ENCODE data around the gene NR2E1.

Gene NR2E1

DNA sequence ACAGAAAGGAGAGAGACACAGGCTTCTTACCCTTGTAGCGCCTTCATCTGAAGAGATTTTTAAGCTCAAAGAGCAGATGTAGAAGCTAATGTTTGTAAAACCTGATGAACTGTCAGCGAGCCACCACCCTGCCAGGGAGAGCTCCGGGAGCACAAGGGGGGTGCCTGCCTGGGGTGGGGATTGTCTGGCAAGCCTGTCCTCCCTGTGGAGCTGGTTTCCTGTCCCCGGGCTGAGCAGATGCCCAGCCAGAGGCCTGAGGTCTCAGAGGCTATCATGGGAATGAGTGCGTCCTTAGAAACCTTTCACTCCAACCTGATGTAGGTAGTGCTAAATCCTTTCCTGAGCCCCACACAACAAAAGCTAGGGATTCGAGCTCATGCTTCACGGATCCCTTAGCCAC is 41.9 kb upstream of the NR2E1 start:
- DNase-seq (ENCODE audit: low read depth), result no peak
- H3K4me3 ChIP-seq (ENCODE audit: low read depth, low read length), result no peak overlapping the region
- TF ChIP-seq, protein P1, sequence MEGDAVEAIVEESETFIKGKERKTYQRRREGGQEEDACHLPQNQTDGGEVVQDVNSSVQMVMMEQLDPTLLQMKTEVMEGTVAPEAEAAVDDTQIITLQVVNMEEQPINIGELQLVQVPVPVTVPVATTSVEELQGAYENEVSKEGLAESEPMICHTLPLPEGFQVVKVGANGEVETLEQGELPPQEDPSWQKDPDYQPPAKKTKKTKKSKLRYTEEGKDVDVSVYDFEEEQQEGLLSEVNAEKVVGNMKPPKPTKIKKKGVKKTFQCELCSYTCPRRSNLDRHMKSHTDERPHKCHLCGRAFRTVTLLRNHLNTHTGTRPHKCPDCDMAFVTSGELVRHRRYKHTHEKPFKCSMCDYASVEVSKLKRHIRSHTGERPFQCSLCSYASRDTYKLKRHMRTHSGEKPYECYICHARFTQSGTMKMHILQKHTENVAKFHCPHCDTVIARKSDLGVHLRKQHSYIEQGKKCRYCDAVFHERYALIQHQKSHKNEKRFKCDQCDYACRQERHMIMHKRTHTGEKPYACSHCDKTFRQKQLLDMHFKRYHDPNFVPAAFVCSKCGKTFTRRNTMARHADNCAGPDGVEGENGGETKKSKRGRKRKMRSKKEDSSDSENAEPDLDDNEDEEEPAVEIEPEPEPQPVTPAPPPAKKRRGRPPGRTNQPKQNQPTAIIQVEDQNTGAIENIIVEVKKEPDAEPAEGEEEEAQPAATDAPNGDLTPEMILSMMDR (IDR thresholded peaks at IDR 0.05; ENCODE audit: low read depth, low read length), result no peak
- no peak for TF ChIP-seq MYC (IDR thresholded peaks at IDR 0.05; ENCODE audit: low read depth, low read length)
- TF ChIP-seq POLR2A (IDR thresholded peaks at IDR 0.05; ENCODE audit: extremely low read depth, insufficient read length), result no peak
- TF ChIP-seq, protein P2, sequence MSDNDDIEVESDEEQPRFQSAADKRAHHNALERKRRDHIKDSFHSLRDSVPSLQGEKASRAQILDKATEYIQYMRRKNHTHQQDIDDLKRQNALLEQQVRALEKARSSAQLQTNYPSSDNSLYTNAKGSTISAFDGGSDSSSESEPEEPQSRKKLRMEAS (IDR thresholded peaks at IDR 0.05; ENCODE audit: low read depth, low read length), result no peak

DNA sequence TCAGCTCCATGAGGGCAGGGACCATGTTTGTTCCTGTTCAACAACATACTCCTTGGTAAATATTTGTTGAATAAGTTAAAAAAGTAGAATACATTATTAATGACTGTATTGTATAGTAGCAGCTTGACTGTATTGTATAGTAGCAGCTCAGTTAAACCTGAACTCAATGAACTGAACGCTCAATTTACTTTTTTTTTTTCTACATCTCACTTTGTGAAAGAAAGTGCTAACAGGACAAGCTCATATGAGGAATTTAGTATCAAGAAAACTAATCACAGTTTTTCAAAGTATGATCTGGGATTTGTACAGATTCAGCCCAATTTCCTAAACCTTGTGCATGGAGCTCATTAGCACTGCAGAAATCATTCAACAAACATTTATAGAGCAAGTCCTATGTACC is 38.8 kb upstream of the NR2E1 start:
- no peak overlapping the region for H3K4me3 ChIP-seq (ENCODE audit: low read depth, low read length)
- DNase-seq (ENCODE audit: low read depth), result no peak
- TF ChIP-seq, protein P1 (IDR thresholded peaks at IDR 0.05; ENCODE audit: low read depth, low read length), result no peak
- TF ChIP-seq POLR2A (IDR thresholded peaks at IDR 0.05; ENCODE audit: extremely low read depth, insufficient read length), result no peak
- TF ChIP-seq, protein P2 (IDR thresholded peaks at IDR 0.05; ENCODE audit: low read depth, low read length), result no peak
- no peak for TF ChIP-seq MYC (IDR thresholded peaks at IDR 0.05; ENCODE audit: low read depth, low read length)

DNA sequence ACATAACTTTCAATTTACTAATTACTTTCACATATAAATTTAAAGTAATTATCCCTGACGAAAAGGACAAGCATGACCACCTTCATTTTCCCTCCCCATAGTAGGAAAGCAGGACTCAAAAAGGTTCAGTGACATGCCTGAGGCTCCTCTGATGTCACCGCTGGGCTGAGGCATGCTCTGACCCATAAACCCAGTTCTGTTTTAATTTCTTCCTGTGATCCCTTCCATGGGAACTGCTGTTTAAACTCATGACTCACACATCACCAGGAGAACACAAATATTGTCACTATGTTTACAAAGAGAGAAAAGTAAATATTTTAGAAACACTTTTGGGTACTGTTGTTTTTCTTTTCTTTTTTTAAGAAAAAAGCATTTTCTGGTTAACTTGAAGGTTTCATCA is 38.0 kb upstream of the NR2E1 start:
- TF ChIP-seq MYC (IDR thresholded peaks at IDR 0.05; ENCODE audit: low read depth, low read length) (no peak), POLR2A (IDR thresholded peaks at IDR 0.05; ENCODE audit: extremely low read depth, insufficient read length) (no peak)
- TF ChIP-seq, protein P1 (IDR thresholded peaks at IDR 0.05; ENCODE audit: low read depth, low read length), result no peak
- TF ChIP-seq, protein P2 (IDR thresholded peaks at IDR 0.05; ENCODE audit: low read depth, low read length), result no peak
- no peak for DNase-seq (ENCODE audit: low read depth)
- no peak overlapping the region for H3K4me3 ChIP-seq (ENCODE audit: low read depth, low read length)

DNA sequence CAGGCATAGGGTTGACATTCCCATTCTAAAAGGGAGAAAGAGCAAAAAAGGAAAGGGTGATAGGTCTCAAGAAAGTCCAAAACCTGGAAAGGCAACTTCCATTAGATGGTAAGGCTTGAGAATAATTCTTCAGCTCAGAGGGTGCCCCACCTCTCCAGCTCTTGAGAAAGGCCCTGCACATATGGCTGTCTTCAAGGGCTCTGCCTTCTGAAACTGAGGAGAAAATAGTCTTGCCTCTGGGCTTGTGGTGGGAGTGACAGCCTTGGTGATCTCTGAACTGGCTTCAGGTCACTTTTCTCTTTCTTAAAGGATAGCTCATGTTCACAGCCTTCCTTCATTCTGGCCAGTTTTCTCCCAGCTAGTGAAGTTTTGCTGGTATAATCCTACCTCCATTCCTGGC is 35.6 kb upstream of the NR2E1 start:
- TF ChIP-seq MYC (IDR thresholded peaks at IDR 0.05; ENCODE audit: low read depth, low read length), result no peak
- TF ChIP-seq POLR2A (IDR thresholded peaks at IDR 0.05; ENCODE audit: extremely low read depth, insufficient read length), result no peak
- TF ChIP-seq, protein P1 (IDR thresholded peaks at IDR 0.05; ENCODE audit: low read depth, low read length), result no peak
- TF ChIP-seq, protein P2 (IDR thresholded peaks at IDR 0.05; ENCODE audit: low read depth, low read length), result no peak
- no peak for DNase-seq (ENCODE audit: low read depth)
- no peak overlapping the region for H3K4me3 ChIP-seq (ENCODE audit: low read depth, low read length)

DNA sequence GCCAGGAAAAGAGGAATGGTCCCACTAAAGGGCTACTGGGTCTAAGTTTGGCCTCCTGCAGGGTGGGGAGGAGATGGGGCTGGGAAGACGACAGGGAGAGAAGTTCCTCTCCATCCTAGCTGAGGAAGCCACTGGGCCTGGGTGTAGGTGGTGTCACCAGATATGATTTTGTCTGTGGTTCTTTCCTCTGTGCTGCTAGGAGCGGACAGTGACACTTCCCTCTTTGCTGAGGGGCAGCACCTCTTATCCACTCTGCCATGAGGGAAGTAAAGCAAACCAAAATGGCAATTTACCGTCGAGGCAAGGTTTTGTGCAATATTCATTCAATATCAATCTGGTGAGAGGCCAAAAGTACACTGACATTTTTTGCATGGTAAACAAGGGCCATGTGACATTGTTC is 33.0 kb upstream of the NR2E1 start:
- TF ChIP-seq, protein P2 (IDR thresholded peaks at IDR 0.05; ENCODE audit: low read depth, low read length), result no peak
- TF ChIP-seq MYC (IDR thresholded peaks at IDR 0.05; ENCODE audit: low read depth, low read length) (no peak), POLR2A (IDR thresholded peaks at IDR 0.05; ENCODE audit: extremely low read depth, insufficient read length) (no peak)
- TF ChIP-seq, protein P1 (IDR thresholded peaks at IDR 0.05; ENCODE audit: low read depth, low read length), result no peak
- DNase-seq (ENCODE audit: low read depth), result peak; percentile 35
- H3K4me3 ChIP-seq (ENCODE audit: low read depth, low read length), result no peak overlapping the region

Data from NB4 (cell line).